ENCODE results near the gene CHAF1B.

Gene CHAF1B

GRCh38 chr21:36450511-36450910, 65.3 kb downstream of the CHAF1B start:
- in situ Hi-C loops (cut with MboI; ENCODE audit: low sequenced_read_pairs, unreplicated experiment) = no loop called here
- no peak for TF ChIP-seq CTCF (IDR thresholded peaks at IDR 0.05; ENCODE audit: borderline replicate concordance, control extremely low read depth, extremely low read depth, insufficient read depth, missing control alignments)
- no peak for DNase-seq (ENCODE audit: low spot score)

- DNase-seq (ENCODE audit: low spot score) = no peak
- in situ Hi-C loops (cut with MboI; ENCODE audit: low sequenced_read_pairs, unreplicated experiment) = no loop called here
- no peak for TF ChIP-seq CTCF (IDR thresholded peaks at IDR 0.05; ENCODE audit: borderline replicate concordance, control extremely low read depth, extremely low read depth, insufficient read depth, missing control alignments)
These were observed 66.3 kb downstream of the CHAF1B start for GRCh38 chr21:36451506-36451905.

GRCh38 chr21:36452281-36452825, 67.2 kb downstream of the CHAF1B start:
- in situ Hi-C loops (cut with MboI; ENCODE audit: low sequenced_read_pairs, unreplicated experiment) = no loop called here
- TF ChIP-seq CTCF (IDR thresholded peaks at IDR 0.05; ENCODE audit: borderline replicate concordance, control extremely low read depth, extremely low read depth, insufficient read depth, missing control alignments) = no peak
- no peak for DNase-seq (ENCODE audit: low spot score)

GRCh38 chr21:36454093-36454531, 68.9 kb downstream of the CHAF1B start:
- DNase-seq (ENCODE audit: low spot score) = no peak
- no peak for TF ChIP-seq CTCF (IDR thresholded peaks at IDR 0.05; ENCODE audit: borderline replicate concordance, control extremely low read depth, extremely low read depth, insufficient read depth, missing control alignments)
- in situ Hi-C loops (cut with MboI; ENCODE audit: low sequenced_read_pairs, unreplicated experiment) = no loop called here

GRCh38 chr21:36454706-36455105, 69.5 kb downstream of the CHAF1B start:
- DNase-seq (ENCODE audit: low spot score) = no peak
- no peak for TF ChIP-seq CTCF (IDR thresholded peaks at IDR 0.05; ENCODE audit: borderline replicate concordance, control extremely low read depth, extremely low read depth, insufficient read depth, missing control alignments)
- in situ Hi-C loops (cut with MboI; ENCODE audit: low sequenced_read_pairs, unreplicated experiment) = no loop called here

GRCh38 chr21:36456729-36457414, 71.7 kb downstream of the CHAF1B start:
- no peak for TF ChIP-seq CTCF (IDR thresholded peaks at IDR 0.05; ENCODE audit: borderline replicate concordance, control extremely low read depth, extremely low read depth, insufficient read depth, missing control alignments)
- no peak for DNase-seq (ENCODE audit: low spot score)
- in situ Hi-C loops (cut with MboI; ENCODE audit: low sequenced_read_pairs, unreplicated experiment) = no loop called here
